HCT116 (cell line): ENCODE data around the gene NDUFS2. TPM values are rescaled to one million over a fixed set of nuclear protein-coding genes. Genes with fewer than 3 reads are reported as not detected.

Source experiments
- ATAC-seq: fragments of 200-7000 bp; cut with Tn5 transposase; 2 replicates; pipeline ENCODE4 v1.9.1; 2020; ENCODE audit warnings: mild to moderate bottlenecking, moderate library complexity
- BruUV-seq: library from RNA; stranded (reverse); fragments of 400-500 nt; replicated peaks from 2 replicates; lab custom pipeline; 2021; lab: Mats Ljungman, UMichigan
- CTCF ChIA-PET: fragments of 300-600 bp; sonication (Branson Sonifier 250); formaldehyde crosslinking; loops from one replicate; lab custom pipeline; 2021; ENCODE audit warnings: antibody characterized with exemption; lab: Charles Lee
- POLR2A ChIA-PET: fragments of 300-600, 350-600 bp; sonication (Branson Sonifier 250); formaldehyde crosslinking; loops from one replicate; lab custom pipeline; 2021; ENCODE audit warnings: antibody characterized with exemption; lab: Charles Lee
- RAD21 ChIA-PET, 2 experiments: fragments of 300-600 bp; sonication (Branson Sonifier 250); formaldehyde crosslinking; loops; one replicate each; lab custom pipeline; 2023; ENCODE audit warnings: low total read pairs in 2 of 2; ENCODE audit not compliant: uncharacterized antibody in 2 of 2, unreplicated experiment in 2 of 2, low non-redundant PET in 1 of 2; lab: Charles Lee
- DNase-seq: peaks from one replicate; pipeline ENCODE4 v3.0.0-alpha.2; 2010; ENCODE audit warnings: low read depth, low spot score
- H2AFZ ChIP-seq: fragments of 200-600 bp; shearing (Covaris generic), sonication (generic); 2 replicates; pipeline ENCODE4 v1.6.1; 2017; ENCODE audit warnings: low read depth, mixed run types, mixed read lengths, antibody characterized with exemption, low read length; ENCODE audit not compliant: poor library complexity, severe bottlenecking
- H3K27ac ChIP-seq: 2 replicates; pipeline ENCODE4 v1.5.1; 2012; ENCODE audit warnings: low read depth, low read length
- H3K27me3 ChIP-seq: fragments of 200-600 bp; sonication (generic); 2 replicates; pipeline ENCODE4 v1.6.1; 2016; ENCODE audit warnings: mixed run types, low read length, mixed read lengths; ENCODE audit not compliant: insufficient read depth
- H3K36me3 ChIP-seq, 2 experiments: fragments of 200-500 bp in 1 of 2; fragments of 200-600 bp in 1 of 2; sonication (Bioruptor generic) in 1 of 2; sonication (generic) in 1 of 2; 2 replicates each; pipeline versions ENCODE4 v1.5.1 to v1.6.1; 2014 to 2016; ENCODE audit warnings: low read length in 2 of 2, inconsistent platforms in 1 of 2, mixed read lengths in 1 of 2, mixed run types in 1 of 2; ENCODE audit not compliant: insufficient read depth in 2 of 2, control insufficient read depth in 1 of 2
- H3K4me1 ChIP-seq, 2 experiments: fragments of 200-600 bp in 1 of 2; sonication (generic) in 1 of 2; 2 replicates each; pipeline versions ENCODE4 v1.5.1 to v1.6.1; 2012 to 2017; ENCODE audit warnings: low read length in 2 of 2, inconsistent platforms in 1 of 2, mild to moderate bottlenecking in 1 of 2, mixed read lengths in 1 of 2, mixed run types in 1 of 2, moderate library complexity in 1 of 2; ENCODE audit not compliant: insufficient read depth in 2 of 2, control insufficient read depth in 1 of 2
- H3K4me2 ChIP-seq: fragments of 200-600 bp; sonication (generic); 2 replicates; pipeline ENCODE4 v1.6.1; 2017; ENCODE audit warnings: mixed run types, low read length, mixed read lengths
- H3K4me3 ChIP-seq, 2 experiments: fragments of 200-600 bp in 1 of 2; sonication (generic) in 1 of 2; replicated peaks in 1 of 2; 2 replicates each; pipeline ENCODE4 v1.5.1; 2011 to 2016; ENCODE audit warnings: low read length in 2 of 2, control low read depth in 1 of 2, low read depth in 1 of 2, mild to moderate bottlenecking in 1 of 2, mixed read lengths in 1 of 2, mixed run types in 1 of 2
- H3K79me2 ChIP-seq: fragments of 200-600 bp; sonication (generic); 2 replicates; pipeline ENCODE4 v1.6.1; 2017; ENCODE audit warnings: mild to moderate bottlenecking, mixed run types, low read length, moderate library complexity, mixed read lengths; ENCODE audit not compliant: insufficient read depth
- H3K9ac ChIP-seq: fragments of 200-600 bp; sonication (generic); 2 replicates; pipeline ENCODE4 v1.6.1; 2016; ENCODE audit warnings: low read length, mixed read lengths
- H3K9me2 ChIP-seq: fragments of 200-600 bp; sonication (generic), shearing (Covaris generic); 2 replicates; pipeline ENCODE4 v1.6.1; 2017; ENCODE audit warnings: mixed run types, mild to moderate bottlenecking, moderate library complexity; ENCODE audit not compliant: insufficient read depth
- H3K9me3 ChIP-seq, 2 experiments: fragments of 200-500 bp in 1 of 2; fragments of 200-600 bp in 1 of 2; sonication (Bioruptor generic) in 1 of 2; sonication (generic) in 1 of 2; 2 replicates each; pipeline ENCODE4 v1.6.1; 2014 to 2017; ENCODE audit warnings: low read length in 2 of 2, mixed read lengths in 2 of 2, inconsistent platforms in 1 of 2, low read depth in 1 of 2, mild to moderate bottlenecking in 1 of 2, mixed run types in 1 of 2, moderate library complexity in 1 of 2; ENCODE audit not compliant: control insufficient read depth in 1 of 2, insufficient read depth in 1 of 2
- H4K20me1 ChIP-seq: fragments of 200-600 bp; sonication (generic), shearing (Covaris generic); 2 replicates; pipeline ENCODE4 v1.6.1; 2017; ENCODE audit warnings: mixed run types, mild to moderate bottlenecking, moderate library complexity; ENCODE audit not compliant: insufficient read depth
- ATF3 ChIP-seq: IDR thresholded peaks from 2 replicates; pipeline ENCODE4 v1.6.1; 2012
- CBX3 ChIP-seq: IDR thresholded peaks from 2 replicates; pipeline ENCODE4 v1.6.1; 2012; ENCODE audit warnings: low read depth
- CTCF ChIP-seq, 3 experiments: fragments of 200-600 bp in 1 of 3; sonication (generic) in 1 of 3; IDR thresholded peaks in 2 of 3; conservative IDR thresholded peaks in 1 of 3; 2 replicates each; pipeline ENCODE4 v1.5.1; 2012 to 2017; ENCODE audit warnings: low read depth in 2 of 3, low read length in 2 of 3, antibody characterized with exemption in 1 of 3, borderline replicate concordance in 1 of 3, control low read depth in 1 of 3, mild to moderate bottlenecking in 1 of 3, mixed read lengths in 1 of 3, mixed run types in 1 of 3, moderate library complexity in 1 of 3; ENCODE audit not compliant: insufficient read depth in 1 of 3
- EGR1 ChIP-seq: IDR thresholded peaks from 2 replicates; pipeline ENCODE4 v1.6.1; 2012; ENCODE audit warnings: low read depth
- JUND ChIP-seq: IDR thresholded peaks from 2 replicates; pipeline ENCODE4 v1.6.1; 2012
- MAX ChIP-seq: IDR thresholded peaks from 2 replicates; pipeline ENCODE4 v1.6.1; 2012
- POLR2A ChIP-seq: IDR thresholded peaks from 2 replicates; pipeline ENCODE4 v1.7.0; 2011; ENCODE audit warnings: borderline replicate concordance; ENCODE audit not compliant: insufficient read depth, insufficient read length; ENCODE audit errors: extremely low read depth
- POLR2AphosphoS5 ChIP-seq: IDR thresholded peaks from 2 replicates; pipeline ENCODE4 v1.6.1; 2011; ENCODE audit warnings: mild to moderate bottlenecking, low read depth, low read length, moderate library complexity
- RAD21 ChIP-seq: IDR thresholded peaks from 2 replicates; pipeline ENCODE4 v1.6.1; 2012; ENCODE audit warnings: low read depth, mild to moderate bottlenecking
- REST ChIP-seq: IDR thresholded peaks from 2 replicates; pipeline ENCODE4 v1.6.1; 2012; ENCODE audit warnings: low read depth
- SIN3A ChIP-seq: IDR thresholded peaks from 2 replicates; pipeline ENCODE4 v1.6.1; 2012; ENCODE audit warnings: low read depth
- SP1 ChIP-seq: IDR thresholded peaks from 2 replicates; pipeline ENCODE4 v1.6.1; 2012; ENCODE audit warnings: low read depth
- TCF7L2 ChIP-seq: IDR thresholded peaks from 2 replicates; pipeline ENCODE4 v1.7.0; 2011; ENCODE audit warnings: borderline replicate concordance, inconsistent platforms; ENCODE audit not compliant: insufficient read depth, insufficient read length; ENCODE audit errors: extremely low read depth
- YY1 ChIP-seq: IDR thresholded peaks from 2 replicates; pipeline ENCODE4 v1.6.1; 2011; ENCODE audit warnings: low read length, low read depth, moderate library complexity, mild to moderate bottlenecking; ENCODE audit not compliant: insufficient replicate concordance; ENCODE audit errors: extremely low read depth
- ZFX ChIP-seq: fragments of 450-650 bp; IDR thresholded peaks from 2 replicates; pipeline ENCODE4 v1.6.1; 2017
- ZNF274 ChIP-seq: fragments of 200-500 bp; sonication (Bioruptor generic); IDR thresholded peaks from 2 replicates; pipeline ENCODE4 v1.6.1; 2014; ENCODE audit warnings: mild to moderate bottlenecking, low read depth, low read length, inconsistent platforms
- intact Hi-C: fragments of 100-400 bp; cut with micrococcal nuclease; formaldehyde crosslinking; loops from 2 replicates; pipeline ENCODE4 v1.10.0; 2022
- total RNA-seq: library from RNA; stranded (reverse); gene quantifications from one replicate; pipeline ENCODE4 v1.2.1, GENCODE V29; 2021; ENCODE audit not compliant: unreplicated experiment

NDUFS2 gene
- total RNA-seq, 1 experiment from 2014 or later = 82.7 TPM

GRCh38 chr1:161168906-161169305 lies 33.3 kb upstream of the NDUFS2 start:
- Histone ChIP-seq H3K4me3 (no peak overlapping the region), H3K4me2 (no peak overlapping the region), H2AFZ (no peak overlapping the region)
- intact Hi-C loops = no loop called here
- TF ChIP-seq REST (no peak), POLR2AphosphoS5 (no peak), YY1 (no peak), JUND (no peak), POLR2A (no peak), ZFX (no peak), CTCF (IDR thresholded peaks at IDR 0.05 in 2 of 3, conservative IDR thresholded peaks at IDR 0.05 in 1 of 3; ENCODE audit: borderline replicate concordance in 1 of 3, insufficient read depth in 1 of 3, low read depth in 2 of 3, low read length in 2 of 3) (no peak), TCF7L2 (no peak), ZNF274 (no peak), EGR1 (no peak), SIN3A (no peak), ATF3 (no peak), MAX (no peak), RAD21 (no peak), CBX3 (no peak), SP1 (no peak)
- TF ChIP-seq, all 23 proteins: peak for 0
- BruUV-seq = no TSS peak
- Histone ChIP-seq H3K9ac (no peak overlapping the region), H3K4me1 (peaks cover 3 to 31% of the 10 kb centered on the region in 2 experiments; a peak in 3 of 4 replicates), H3K9me3 (no peaks in the 10 kb centered on the region), H3K9me2 (no peaks in the 10 kb centered on the region), H4K20me1 (no peaks in the 10 kb centered on the region), H3K27me3 (no peaks in the 10 kb centered on the region), H3K27ac (no peak overlapping the region), H3K79me2 (no peaks in the 10 kb centered on the region), H3K36me3 (peaks cover 21 to 38% of the 10 kb centered on the region in 2 experiments; a peak in 3 of 4 replicates)
- ATAC-seq (no peak), DNase-seq (no peak)
- CTCF ChIA-PET = no interaction called here
- RAD21 ChIA-PET = no interaction called here
- POLR2A ChIA-PET = no interaction called here
